Keratinocyte (primary cell): ENCODE results near the gene KREMEN1. TPM values are rescaled to one million over a fixed set of nuclear protein-coding genes. Genes with fewer than 3 reads are reported as not detected.

Experiments
- DNase-seq: peaks from one replicate; pipeline ENCODE4 v3.0.0-alpha.2; 2011; ENCODE audit warnings: low read depth, missing footprints, low spot score
- FAIRE-seq: peaks from 2 replicates; lab custom pipeline; 2011; peaks lifted over from hg19 to GRCh38; lab: Jason Lieb, UNC
- H2AFZ ChIP-seq: 2 replicates; pipeline ENCODE4 v1.6.0; 2012; ENCODE audit warnings: low read length, control low read depth, inconsistent platforms; ENCODE audit not compliant: control insufficient read depth
- H3K27ac ChIP-seq: 2 replicates; pipeline ENCODE4 v1.5.1; 2011; ENCODE audit warnings: low read length; ENCODE audit not compliant: control insufficient read depth, insufficient read depth
- H3K27me3 ChIP-seq: 3 replicates; pipeline ENCODE4 v1.6.0; 2011; ENCODE audit warnings: low read length; ENCODE audit not compliant: control insufficient read depth, insufficient read depth; ENCODE audit errors: extremely low read depth
- H3K36me3 ChIP-seq, 2 experiments: 2 replicates in 1 of 2; 3 replicates in 1 of 2; pipeline ENCODE4 v1.5.1; 2011; ENCODE audit warnings: low read length in 2 of 2, mild to moderate bottlenecking in 1 of 2; ENCODE audit not compliant: control insufficient read depth in 2 of 2, insufficient read depth in 2 of 2; ENCODE audit errors: extremely low read depth in 1 of 2
- H3K4me1 ChIP-seq: 3 replicates; pipeline ENCODE4 v1.5.1; 2011; ENCODE audit warnings: low read length; ENCODE audit not compliant: control insufficient read depth, insufficient read depth; ENCODE audit errors: extremely low read depth
- H3K4me2 ChIP-seq: 3 replicates; pipeline ENCODE4 v1.6.0; 2011; ENCODE audit warnings: low read depth, low read length; ENCODE audit not compliant: control insufficient read depth, insufficient read depth; ENCODE audit errors: extremely low read depth
- H3K4me3 ChIP-seq, 3 experiments: fragments of 200-600 bp in 1 of 3; sonication (generic) in 1 of 3; 2 replicates in 2 of 3; 3 replicates in 1 of 3; pipeline ENCODE4 v1.5.1; 2011 to 2016; ENCODE audit warnings: low read length in 3 of 3, mild to moderate bottlenecking in 3 of 3, control low read depth in 2 of 3, inconsistent platforms in 1 of 3, low read depth in 1 of 3, mixed read lengths in 1 of 3, mixed run types in 1 of 3, moderate library complexity in 1 of 3; ENCODE audit not compliant: control insufficient read depth in 2 of 3, insufficient read depth in 2 of 3; ENCODE audit errors: extremely low read depth in 1 of 3
- H3K79me2 ChIP-seq: 2 replicates; pipeline ENCODE4 v1.6.0; 2012; ENCODE audit warnings: low read length; ENCODE audit not compliant: control insufficient read depth, insufficient read depth
- H3K9ac ChIP-seq: 3 replicates; pipeline ENCODE4 v1.6.0; 2011; ENCODE audit warnings: low read length; ENCODE audit not compliant: control insufficient read depth, insufficient read depth; ENCODE audit errors: extremely low read depth
- H3K9me1 ChIP-seq: 3 replicates; pipeline ENCODE4 v1.6.0; 2011; ENCODE audit warnings: low read length; ENCODE audit not compliant: control insufficient read depth, insufficient read depth; ENCODE audit errors: extremely low read depth
- H3K9me3 ChIP-seq: 2 replicates; pipeline ENCODE4 v1.5.1; 2012; ENCODE audit warnings: low read depth, low read length; ENCODE audit not compliant: control insufficient read depth
- H4K20me1 ChIP-seq: 3 replicates; pipeline ENCODE4 v1.6.0; 2011; ENCODE audit warnings: low read length; ENCODE audit not compliant: control insufficient read depth, insufficient read depth; ENCODE audit errors: extremely low read depth
- EZH2 ChIP-seq: IDR thresholded peaks from one replicate; pipeline ENCODE4 v1.6.1; 2012; ENCODE audit warnings: inconsistent platforms, mild to moderate bottlenecking, low read length, moderate library complexity
- dilution Hi-C: fragments of 300-500 bp; cut with MboI; formaldehyde crosslinking; loops from one replicate; pipeline ENCODE4 v1.7.0; 2020; ENCODE audit warnings: low sequenced_read_pairs; ENCODE audit not compliant: extremely low pct_ligation_motif_present
- polyA plus RNA-seq, 5 experiments: library from polyadenylated mRNA; depleted of rRNA in 3 of 5; stranded (reverse) in 3 of 5; stranded (forward) in 1 of 5; unstranded in 1 of 5; fragments of >200 nt; gene quantifications; 1 replicate in 1 of 5; 2 replicates in 3 of 5; 3 replicates in 1 of 5; pipeline versions ENCODE4 v1.2.1 to v1.2.3, GENCODE V29; 2011 to 2012; ENCODE audit warnings: missing spikeins in 2 of 5, low read depth in 1 of 5, low replicate concordance in 1 of 5
- TF ChIP-seq, protein P1 (sequence below), 3 experiments: IDR thresholded peaks in 1 of 3; conservative IDR thresholded peaks in 1 of 3; optimal IDR thresholded peaks in 1 of 3; 2 replicates in 2 of 3; 3 replicates in 1 of 3; pipeline versions ENCODE3 to v1.5.1; 2011; ENCODE audit warnings: low read length in 3 of 3, mild to moderate bottlenecking in 3 of 3, moderate library complexity in 2 of 3, control low read depth in 1 of 3, inconsistent platforms in 1 of 3; ENCODE audit not compliant: insufficient read depth in 2 of 3; ENCODE audit errors: extremely low read depth in 1 of 3

KREMEN1 gene
- polyA plus RNA-seq, 1 donor (not counting 4 experiments of a cell fraction or from before 2014, with no cell fraction given), result 6.8 TPM

DNA sequence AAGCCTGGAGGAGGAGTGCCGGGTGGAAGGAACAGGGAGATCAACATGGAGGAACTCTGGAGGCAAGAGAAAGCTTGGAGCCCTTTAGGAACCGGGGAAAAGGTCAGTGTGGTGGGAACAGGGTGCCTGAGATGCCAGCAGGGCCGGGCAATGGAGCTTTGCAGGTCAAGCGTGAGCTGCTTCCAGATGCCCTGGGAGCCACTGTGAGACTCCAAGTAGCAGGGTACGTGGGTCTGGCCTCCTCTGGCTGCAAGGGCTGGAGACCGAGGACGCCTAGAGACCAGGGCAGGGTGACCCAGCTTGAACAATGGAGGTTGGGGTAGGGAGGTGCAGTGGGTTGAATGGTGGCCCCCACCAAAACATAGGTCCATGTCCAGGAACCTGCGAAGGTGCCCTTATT lies 117.2 kb downstream of the KREMEN1 start:
- no peaks in the 10 kb centered on the region for H3K4me1 ChIP-seq
- H3K4me2 ChIP-seq, result no peak overlapping the region
- H4K20me1 ChIP-seq, result no peaks in the 10 kb centered on the region
- FAIRE-seq (no peak), DNase-seq (no peak)
- no peaks in the 10 kb centered on the region for H3K9me3 ChIP-seq
- no peaks in the 10 kb centered on the region for H3K36me3 ChIP-seq
- no peak overlapping the region for H3K27ac ChIP-seq
- H3K9ac ChIP-seq, result no peak overlapping the region
- H3K79me2 ChIP-seq, result no peaks in the 10 kb centered on the region
- no peak overlapping the region for H3K4me3 ChIP-seq
- H3K27me3 ChIP-seq, result no peaks in the 10 kb centered on the region
- dilution Hi-C loops, result no loop called here
- H3K9me1 ChIP-seq, result no peaks in the 10 kb centered on the region
- no peak overlapping the region for H2AFZ ChIP-seq
- no peak for TF ChIP-seq EZH2
- TF ChIP-seq, protein P1, sequence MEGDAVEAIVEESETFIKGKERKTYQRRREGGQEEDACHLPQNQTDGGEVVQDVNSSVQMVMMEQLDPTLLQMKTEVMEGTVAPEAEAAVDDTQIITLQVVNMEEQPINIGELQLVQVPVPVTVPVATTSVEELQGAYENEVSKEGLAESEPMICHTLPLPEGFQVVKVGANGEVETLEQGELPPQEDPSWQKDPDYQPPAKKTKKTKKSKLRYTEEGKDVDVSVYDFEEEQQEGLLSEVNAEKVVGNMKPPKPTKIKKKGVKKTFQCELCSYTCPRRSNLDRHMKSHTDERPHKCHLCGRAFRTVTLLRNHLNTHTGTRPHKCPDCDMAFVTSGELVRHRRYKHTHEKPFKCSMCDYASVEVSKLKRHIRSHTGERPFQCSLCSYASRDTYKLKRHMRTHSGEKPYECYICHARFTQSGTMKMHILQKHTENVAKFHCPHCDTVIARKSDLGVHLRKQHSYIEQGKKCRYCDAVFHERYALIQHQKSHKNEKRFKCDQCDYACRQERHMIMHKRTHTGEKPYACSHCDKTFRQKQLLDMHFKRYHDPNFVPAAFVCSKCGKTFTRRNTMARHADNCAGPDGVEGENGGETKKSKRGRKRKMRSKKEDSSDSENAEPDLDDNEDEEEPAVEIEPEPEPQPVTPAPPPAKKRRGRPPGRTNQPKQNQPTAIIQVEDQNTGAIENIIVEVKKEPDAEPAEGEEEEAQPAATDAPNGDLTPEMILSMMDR (optimal IDR thresholded peaks at IDR 0.05 in 1 of 3, IDR thresholded peaks at IDR 0.05 in 1 of 3, conservative IDR thresholded peaks at IDR 0.05 in 1 of 3; ENCODE audit: extremely low read depth in 1 of 3, insufficient read depth in 2 of 3, low read length in 3 of 3), result no peak

DNA sequence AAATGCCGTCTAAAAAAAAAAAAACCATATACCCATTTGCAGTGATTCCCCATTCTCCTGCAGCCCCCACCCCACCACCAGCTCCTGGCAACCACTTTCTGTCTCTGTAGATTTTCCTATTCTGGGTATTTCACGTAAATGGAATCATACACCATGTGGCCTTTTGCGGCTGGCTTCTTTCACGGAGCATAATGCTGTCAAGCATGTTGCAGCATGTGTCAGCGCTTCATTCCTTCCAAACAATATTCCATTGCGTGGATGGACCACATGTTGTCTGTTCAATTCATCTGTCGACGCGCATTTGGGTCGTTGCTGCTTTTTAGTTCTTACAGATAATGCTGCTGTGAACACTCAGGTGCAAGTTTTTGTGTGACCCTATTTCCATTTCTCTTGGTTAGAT lies 118.1 kb downstream of the KREMEN1 start:
- Histone ChIP-seq H3K27ac (no peak overlapping the region), H3K36me3 (no peaks in the 10 kb centered on the region), H2AFZ (no peak overlapping the region), H4K20me1 (no peaks in the 10 kb centered on the region), H3K9me1 (no peaks in the 10 kb centered on the region), H3K4me1 (no peaks in the 10 kb centered on the region), H3K27me3 (no peaks in the 10 kb centered on the region), H3K9ac (no peak overlapping the region), H3K4me2 (no peak overlapping the region), H3K9me3 (no peaks in the 10 kb centered on the region), H3K4me3 (no peak overlapping the region), H3K79me2 (no peaks in the 10 kb centered on the region)
- dilution Hi-C loops, result no loop called here
- DNase-seq (no peak), FAIRE-seq (no peak)
- TF ChIP-seq, protein P1 (optimal IDR thresholded peaks at IDR 0.05 in 1 of 3, IDR thresholded peaks at IDR 0.05 in 1 of 3, conservative IDR thresholded peaks at IDR 0.05 in 1 of 3; ENCODE audit: extremely low read depth in 1 of 3, insufficient read depth in 2 of 3, low read length in 3 of 3), result no peak
- TF ChIP-seq EZH2, result no peak
